NCI-H2029 (cell line): ENCODE measurements around the gene SGCG.
"Not testable (repeated sequence)": the region's sequence is repeated elsewhere in the genome, so short reads cannot be mapped to it uniquely, and the experiment has no call there.

Experiments used
- DNase-seq: peaks from one replicate; lab custom pipeline; 2025; lab: John Stamatoyannopoulos, UW

Gene SGCG

GRCh38 chr13:23212671-23213070, 31.9 kb downstream of the SGCG start:
- no peak for DNase-seq

GRCh38 chr13:23231241-23231640, 50.5 kb downstream of the SGCG start:
- DNase-seq, result no peak

GRCh38 chr13:23235994-23236393, 55.2 kb downstream of the SGCG start:
- no peak for DNase-seq

GRCh38 chr13:23243066-23243465, 62.3 kb downstream of the SGCG start:
- no peak for DNase-seq

GRCh38 chr13:23248410-23248809, 67.6 kb downstream of the SGCG start:
- not testable (repeated sequence) for DNase-seq

- no peak for DNase-seq
Measured at GRCh38 chr13:23254506-23254905, 73.7 kb downstream of the SGCG start.

- no peak for DNase-seq
Measured at GRCh38 chr13:23267571-23267970, 86.8 kb downstream of the SGCG start.

GRCh38 chr13:23268441-23268840, 87.7 kb downstream of the SGCG start:
- DNase-seq, result no peak

- no peak for DNase-seq
Measured at GRCh38 chr13:23271331-23271730, 90.6 kb downstream of the SGCG start.

GRCh38 chr13:23273498-23273897, 92.7 kb downstream of the SGCG start:
- no peak for DNase-seq

GRCh38 chr13:23279321-23279720, 98.5 kb downstream of the SGCG start:
- no peak for DNase-seq

- no peak for DNase-seq
Measured at GRCh38 chr13:23288564-23288963, 107.8 kb downstream of the SGCG start.

- DNase-seq, result no peak
Measured at GRCh38 chr13:23288995-23289394, 108.2 kb downstream of the SGCG start.

GRCh38 chr13:23289917-23290357, 109.2 kb downstream of the SGCG start:
- no peak for DNase-seq

- no peak for DNase-seq
Measured at GRCh38 chr13:23292586-23292985, 111.8 kb downstream of the SGCG start.

- not testable (repeated sequence) for DNase-seq
Measured at GRCh38 chr13:23314837-23315236, 134.1 kb downstream of the SGCG start.

- DNase-seq, result no peak
Measured at GRCh38 chr13:23319883-23320224, 139.1 kb downstream of the SGCG start.

- DNase-seq, result no peak
Measured at GRCh38 chr13:23320926-23321534, 140.3 kb downstream of the SGCG start.

- peak; percentile 38 for DNase-seq
Measured at GRCh38 chr13:23321535-23322241, 140.9 kb downstream of the SGCG start.

GRCh38 chr13:23322353-23323336, 141.9 kb downstream of the SGCG start:
- peak; percentile 82 for DNase-seq

GRCh38 chr13:23323946-23324709, 143.3 kb downstream of the SGCG start:
- no peak for DNase-seq

GRCh38 chr13:23325191-23325590, 144.4 kb downstream of the SGCG start:
- no peak for DNase-seq
